Nephron (organoid): ENCODE data around the gene SF3B2.

Experiments used
- H3K27ac Mint-ChIP-seq, 3 experiments: 2 replicates each; pipeline ENCODE4 v1.8.0; 2020; ENCODE audit warnings: mixed read lengths in 3 of 3, mild to moderate bottlenecking in 2 of 3, moderate library complexity in 1 of 3
- H3K27me3 Mint-ChIP-seq: 2 replicates; pipeline ENCODE4 v1.8.0; 2021; ENCODE audit warnings: low read depth, mild to moderate bottlenecking, moderate library complexity, mixed read lengths
- H3K36me3 Mint-ChIP-seq: 2 replicates; pipeline ENCODE4 v1.8.0; 2020; ENCODE audit warnings: low read depth, mixed read lengths
- H3K4me1 Mint-ChIP-seq: 2 replicates; pipeline ENCODE4 v1.8.0; 2020; ENCODE audit warnings: mixed read lengths
- H3K4me3 Mint-ChIP-seq, 3 experiments: 2 replicates each; pipeline ENCODE4 v1.8.0; 2020; ENCODE audit warnings: mild to moderate bottlenecking in 3 of 3, mixed read lengths in 3 of 3, moderate library complexity in 2 of 3
- H3K9me3 Mint-ChIP-seq: 2 replicates; pipeline ENCODE4 v1.8.0; 2020; ENCODE audit warnings: mixed read lengths
- CTCF ChIP-seq, 3 experiments: fragments of 200-600 bp; sonication (generic); IDR thresholded peaks; one replicate each; pipeline ENCODE4 v1.5.0; 2021; ENCODE audit warnings: antibody characterized with exemption in 3 of 3; ENCODE audit not compliant: unreplicated experiment in 3 of 3

SF3B2 gene

GRCh38 chr11:66069715-66070603 is 17.8 kb downstream of the SF3B2 start, which contains the start of gene PACS1:
TSS of gene PACS1 (plus strand) at chr11:66070272. CDS start at chr11:66070487, 215 bp downstream.
- Mint-ChIP-seq H3K27me3 (peaks cover 5% of the 10 kb centered on the region), H3K27ac (peak within 1 kb of the TSS; percentile 92 to 93 (median 92)), H3K4me1 (peaks cover 39% of the 10 kb centered on the region), H3K4me3 (peak within 1 kb of the TSS; percentile 91 to 95 (median 92)), H3K36me3 (peaks cover 51% of the 10 kb centered on the region), H3K9me3 (no peaks in the 10 kb centered on the region)
- TF ChIP-seq CTCF (IDR thresholded peaks at IDR 0.05; ENCODE audit: unreplicated experiment in 3 of 3) = peak in 1 of 3 experiments; percentile 15

GRCh38 chr11:66070604-66071380 is 18.6 kb downstream of the SF3B2 start:
- Mint-ChIP-seq H3K4me3 (peak overlapping the region; percentile 91 to 92 (median 92)), H3K9me3 (no peaks in the 10 kb centered on the region), H3K27ac (peak overlapping the region; percentile 72 to 89 (median 82)), H3K36me3 (peaks cover 45% of the 10 kb centered on the region), H3K4me1 (peaks cover 39% of the 10 kb centered on the region), H3K27me3 (peaks cover 5% of the 10 kb centered on the region)
- TF ChIP-seq CTCF (IDR thresholded peaks at IDR 0.05; ENCODE audit: unreplicated experiment in 3 of 3) = no peak

- Mint-ChIP-seq H3K4me1 (peaks cover 39% of the 10 kb centered on the region), H3K27me3 (peaks cover 5% of the 10 kb centered on the region), H3K4me3 (peak overlapping the region; percentile 91 to 92 (median 92)), H3K36me3 (peaks cover 44% of the 10 kb centered on the region), H3K27ac (peak overlapping the region; percentile 72 to 89 (median 82)), H3K9me3 (no peaks in the 10 kb centered on the region)
- no peak for TF ChIP-seq CTCF (IDR thresholded peaks at IDR 0.05; ENCODE audit: unreplicated experiment in 3 of 3)
Observed at GRCh38 chr11:66071381-66071801, 19.2 kb downstream of the SF3B2 start.

- no peak for TF ChIP-seq CTCF (IDR thresholded peaks at IDR 0.05; ENCODE audit: unreplicated experiment in 3 of 3)
- Mint-ChIP-seq H3K36me3 (peaks cover 37% of the 10 kb centered on the region), H3K4me1 (peaks cover 39% of the 10 kb centered on the region), H3K27ac (peak overlapping the region; percentile 72 to 89 (median 82)), H3K27me3 (peaks cover 5% of the 10 kb centered on the region), H3K4me3 (peak overlapping the region; percentile 91 to 92 (median 92)), H3K9me3 (no peaks in the 10 kb centered on the region)
Observed at GRCh38 chr11:66072081-66072480, 19.9 kb downstream of the SF3B2 start.

GRCh38 chr11:66072518-66072917 is 20.4 kb downstream of the SF3B2 start:
- Mint-ChIP-seq H3K9me3 (no peaks in the 10 kb centered on the region), H3K27ac (peak overlapping the region in 1 of 3 experiments; percentile 82), H3K27me3 (peaks cover 5% of the 10 kb centered on the region), H3K36me3 (peaks cover 36% of the 10 kb centered on the region), H3K4me1 (peaks cover 39% of the 10 kb centered on the region), H3K4me3 (peak overlapping the region; percentile 91 to 92 (median 92))
- TF ChIP-seq CTCF (IDR thresholded peaks at IDR 0.05; ENCODE audit: unreplicated experiment in 3 of 3) = no peak
